IPS-18c (cell line): ENCODE measurements around the gene SPON2.

Experiments
- H3K4me3 ChIP-seq: 2 replicates; pipeline ENCODE4 v1.7.0; 2013; ENCODE audit warnings: low read depth, mild to moderate bottlenecking, low read length, moderate library complexity; ENCODE audit not compliant: insufficient read depth
- H3K9me3 ChIP-seq: one replicate; pipeline ENCODE4 v1.6.1; 2013; ENCODE audit warnings: mild to moderate bottlenecking, low read length, moderate library complexity; ENCODE audit not compliant: control insufficient read depth, insufficient read depth

SPON2 gene

GRCh38 chr4:1210971-1211370 lies 38.6 kb upstream of the SPON2 start:
- H3K4me3 ChIP-seq, result no peak overlapping the region
- no peaks in the 10 kb centered on the region for H3K9me3 ChIP-seq

DNA sequence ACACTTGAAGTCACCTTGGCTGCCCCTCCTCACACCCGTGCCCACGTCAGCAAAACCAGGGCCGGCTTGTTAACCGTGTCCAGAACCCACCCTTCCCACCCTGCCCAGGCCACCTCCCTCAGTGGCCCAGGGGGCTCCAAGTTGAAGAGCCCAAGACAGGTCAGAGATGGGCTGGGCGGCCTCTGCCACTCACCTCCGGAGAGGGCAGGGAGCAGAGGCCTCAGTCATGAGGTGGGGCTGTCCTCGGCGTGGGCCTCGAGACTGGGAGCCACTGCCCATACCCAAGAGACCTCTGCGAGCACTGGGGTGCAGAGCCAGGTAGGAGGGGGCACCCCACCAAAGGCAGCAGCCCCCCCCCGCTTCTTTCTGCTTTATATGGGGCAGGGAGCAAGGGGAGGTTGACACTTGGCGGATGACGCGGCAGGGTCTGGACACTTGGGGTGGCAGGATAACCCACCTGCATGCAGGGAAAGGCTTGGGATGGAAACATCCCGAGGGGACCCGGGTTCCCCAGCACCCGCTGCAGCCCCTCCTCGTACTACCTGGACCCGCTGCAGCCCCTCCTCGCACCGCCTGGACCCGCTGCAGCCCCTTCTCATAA lies 38.0 kb upstream of the SPON2 start:
- H3K9me3 ChIP-seq, result no peaks in the 10 kb centered on the region
- no peak overlapping the region for H3K4me3 ChIP-seq

GRCh38 chr4:1209821-1210220 lies 37.4 kb upstream of the SPON2 start:
- Histone ChIP-seq H3K4me3 (no peak overlapping the region), H3K9me3 (no peaks in the 10 kb centered on the region)

- Histone ChIP-seq H3K9me3 (no peaks in the 10 kb centered on the region), H3K4me3 (no peak overlapping the region)
These were observed 36.8 kb upstream of the SPON2 start for GRCh38 chr4:1208970-1209704.

DNA sequence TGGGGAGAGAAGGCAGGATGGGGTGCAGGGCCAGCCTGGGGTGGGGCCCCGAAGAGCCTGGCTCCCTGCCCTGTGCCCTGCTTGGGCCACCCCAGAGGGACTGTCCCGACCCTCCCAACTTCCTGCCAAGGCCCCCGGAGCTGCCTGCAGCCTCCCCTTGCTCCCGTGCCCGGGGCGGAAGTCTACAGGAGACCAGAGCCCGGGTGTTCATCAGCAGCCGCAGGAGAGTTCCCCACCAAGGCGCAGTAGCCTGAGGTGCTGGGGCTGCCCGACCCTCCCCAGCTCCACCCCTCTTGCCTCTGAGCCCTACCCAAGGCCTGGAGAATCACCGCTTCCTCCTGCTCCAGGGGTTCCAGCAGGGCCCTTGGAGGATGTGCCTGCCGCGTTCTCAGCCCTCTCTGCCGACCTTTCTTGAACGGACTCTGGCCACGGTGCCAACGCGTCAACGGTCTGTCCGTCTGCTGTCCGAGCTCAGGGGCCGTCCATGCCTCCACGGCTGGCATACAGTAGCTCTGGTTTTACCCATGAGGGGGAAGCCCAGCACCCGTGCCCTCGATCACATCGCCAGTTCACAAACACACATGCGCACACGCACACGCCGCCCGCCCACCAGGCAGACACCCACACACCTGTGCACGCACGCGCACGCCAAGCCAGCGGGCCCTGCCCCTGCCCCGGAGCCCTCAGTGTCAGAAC lies 36.0 kb upstream of the SPON2 start:
- no peaks in the 10 kb centered on the region for H3K9me3 ChIP-seq
- H3K4me3 ChIP-seq, result no peak overlapping the region

GRCh38 chr4:1207603-1208265 lies 35.4 kb upstream of the SPON2 start:
- no peaks in the 10 kb centered on the region for H3K9me3 ChIP-seq
- no peak overlapping the region for H3K4me3 ChIP-seq

- Histone ChIP-seq H3K9me3 (no peaks in the 10 kb centered on the region), H3K4me3 (no peak overlapping the region)
These were observed 34.7 kb upstream of the SPON2 start for GRCh38 chr4:1207157-1207470.

DNA sequence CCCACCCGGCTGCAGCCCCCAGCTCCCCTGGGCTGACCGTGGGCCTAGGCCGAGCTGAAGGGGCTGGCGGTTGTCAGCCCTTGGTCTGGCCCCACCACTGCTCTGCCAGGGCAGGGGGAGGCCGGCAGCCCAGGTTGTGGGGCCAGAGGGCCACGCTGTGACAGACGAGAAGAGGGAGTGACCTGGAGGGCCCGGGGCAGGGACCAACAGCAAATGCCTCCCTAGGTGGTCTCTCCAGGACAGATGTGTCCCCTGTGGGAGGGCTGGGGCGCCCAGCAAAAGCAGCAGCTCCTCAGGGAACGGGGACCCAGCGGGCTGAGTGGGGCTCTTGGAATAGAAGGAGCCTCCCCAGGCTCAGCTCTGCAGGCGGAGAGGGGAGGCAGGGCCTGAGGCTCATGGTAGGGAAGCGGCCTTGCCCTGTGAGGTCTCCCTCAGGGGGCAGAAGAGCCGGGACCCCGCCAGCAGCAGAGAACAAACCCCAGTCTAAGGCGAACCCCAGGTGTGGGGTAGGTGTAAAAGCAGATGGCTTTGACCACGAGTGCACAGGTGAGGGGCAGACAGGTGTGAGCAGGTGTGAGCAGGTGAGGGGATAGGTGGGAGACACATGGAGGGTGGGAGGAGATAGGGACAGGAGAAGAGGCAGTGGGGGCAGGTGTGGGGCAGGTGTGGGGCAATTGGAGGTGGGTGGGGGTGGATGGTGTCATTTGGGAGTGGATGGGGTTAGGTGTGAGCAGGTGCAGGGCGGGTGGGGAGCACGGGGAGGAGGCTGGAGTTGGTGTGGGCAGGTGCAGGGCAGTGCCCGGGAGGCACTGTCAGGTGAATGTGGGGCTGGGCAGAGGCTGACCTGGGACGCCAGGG lies 34.1 kb upstream of the SPON2 start:
- Histone ChIP-seq H3K9me3 (no peaks in the 10 kb centered on the region), H3K4me3 (no peak overlapping the region)

DNA sequence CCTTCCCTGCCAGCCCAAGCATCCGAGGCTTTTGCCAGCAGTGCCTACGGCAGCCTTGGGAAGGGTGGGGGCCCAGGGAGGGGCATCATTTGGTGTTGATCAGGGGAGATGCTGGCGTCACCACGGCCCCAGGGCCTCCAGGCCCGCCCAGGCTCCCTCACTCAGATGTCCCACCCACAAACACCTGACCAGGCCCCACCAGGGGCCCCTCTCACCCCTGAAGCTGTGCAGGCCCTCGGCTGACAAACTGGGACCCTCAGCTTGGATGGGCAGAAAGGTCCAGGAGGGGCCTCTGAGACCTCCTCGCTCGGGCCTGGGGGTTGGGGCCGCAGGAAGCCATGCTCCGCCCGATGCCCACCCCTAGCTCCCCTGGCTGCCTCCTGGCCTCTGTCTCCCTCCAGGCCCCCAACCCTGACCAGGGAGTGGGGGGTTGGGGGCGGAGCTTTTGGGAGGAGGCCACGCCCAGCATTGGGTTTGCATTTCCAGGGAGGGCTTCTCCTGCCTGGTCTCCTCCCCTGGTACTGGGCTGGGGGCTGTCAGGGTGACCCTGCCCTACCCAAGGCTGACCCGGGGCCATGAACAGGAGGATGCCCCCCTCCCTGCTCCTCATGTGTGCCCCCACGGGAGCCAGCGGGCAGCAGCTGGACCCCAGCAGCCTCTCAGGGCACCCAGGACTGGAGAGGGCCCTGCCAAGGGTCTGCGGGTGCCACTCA lies 33.4 kb upstream of the SPON2 start:
- Histone ChIP-seq H3K4me3 (no peak overlapping the region), H3K9me3 (no peaks in the 10 kb centered on the region)

DNA sequence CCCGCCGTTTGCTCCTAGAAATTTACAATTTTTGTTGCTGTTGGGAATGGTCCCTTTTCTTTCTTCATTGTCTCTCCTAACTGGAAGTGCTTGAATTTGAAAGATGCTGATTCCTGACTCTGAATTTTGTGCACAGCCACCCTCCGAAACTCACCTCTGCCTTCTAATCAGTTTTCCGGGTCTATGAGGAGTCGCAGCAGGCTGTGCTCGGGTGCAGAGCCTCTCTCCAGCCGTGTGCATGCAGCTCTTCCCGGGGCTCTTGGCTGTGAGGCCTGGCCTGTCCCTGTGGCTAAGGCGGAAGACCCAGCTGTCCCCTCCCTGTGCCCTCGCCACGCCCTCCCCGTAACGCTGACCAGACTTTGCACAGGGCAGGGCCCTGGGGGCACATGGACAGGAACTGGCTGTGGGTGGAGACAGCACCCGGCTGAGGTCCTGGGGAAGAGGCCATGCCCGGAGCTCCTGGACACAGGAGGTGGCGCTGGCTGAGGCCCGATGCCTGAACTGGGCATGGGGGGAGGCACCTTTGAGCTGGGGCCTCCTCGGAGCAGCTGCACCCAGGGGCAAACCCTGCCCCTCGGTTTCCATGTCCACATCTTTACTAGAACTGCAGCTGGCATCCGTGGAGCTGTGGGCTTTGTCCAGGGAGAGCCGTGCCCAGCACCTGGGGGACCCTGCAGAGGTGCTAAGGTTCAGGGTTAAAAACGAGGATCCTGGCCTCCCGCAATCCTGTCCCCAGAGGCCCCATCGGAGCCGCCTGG lies 32.6 kb upstream of the SPON2 start:
- H3K9me3 ChIP-seq, result no peaks in the 10 kb centered on the region
- no peak overlapping the region for H3K4me3 ChIP-seq

- H3K4me3 ChIP-seq, result no peak overlapping the region
These were observed 32.0 kb upstream of the SPON2 start for GRCh38 chr4:1204286-1204827.

GRCh38 chr4:1203026-1203616 lies 30.7 kb upstream of the SPON2 start:
- Histone ChIP-seq H3K4me3 (no peak overlapping the region), H3K9me3 (no peaks in the 10 kb centered on the region)

More at GRCh38 chr4:1204286-1204827, 32.0 kb upstream of the SPON2 start:
- H3K9me3 ChIP-seq, result no peaks in the 10 kb centered on the region

DNA sequence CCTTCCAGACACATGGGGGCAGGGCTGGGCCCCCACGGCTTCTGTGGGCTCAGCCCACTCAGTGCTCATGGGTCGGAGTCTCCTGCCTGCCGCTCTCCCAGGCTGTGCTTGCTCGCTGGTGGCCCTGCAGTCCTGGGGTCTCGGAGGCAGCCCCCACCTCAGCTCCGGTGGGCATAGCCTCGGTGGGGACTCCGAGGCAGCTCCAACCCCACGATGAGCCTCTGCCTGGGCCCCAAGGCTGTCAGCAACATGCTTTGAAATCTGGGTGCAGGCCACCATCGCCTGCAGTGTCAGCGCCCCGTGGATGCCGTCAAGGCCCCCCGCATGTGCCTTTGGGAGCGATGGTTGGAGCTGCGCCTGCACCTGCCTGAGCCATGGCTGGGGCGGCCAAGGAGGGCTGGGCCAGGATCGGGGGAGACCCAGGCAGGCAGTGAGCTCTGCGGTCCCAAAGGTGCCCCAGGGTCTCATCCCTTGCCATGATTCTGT lies 30.2 kb upstream of the SPON2 start:
- Histone ChIP-seq H3K4me3 (no peak overlapping the region), H3K9me3 (no peaks in the 10 kb centered on the region)

- Histone ChIP-seq H3K9me3 (no peaks in the 10 kb centered on the region), H3K4me3 (no peak overlapping the region)
These were observed 29.6 kb upstream of the SPON2 start for GRCh38 chr4:1201851-1202525.
